Neural crest cell (in vitro differentiated cells): ENCODE measurements around the gene FOXK2. TPM values are rescaled to one million over a fixed set of nuclear protein-coding genes. Genes with fewer than 3 reads are reported as not detected.
"Not testable (repeated sequence)": the region's sequence is repeated elsewhere in the genome, so short reads cannot be mapped to it uniquely, and the experiment has no call there.

Source experiments
- DNase-seq: peaks from one replicate; pipeline ENCODE4 v3.0.0; 2021; ENCODE audit warnings: low read depth, mixed read lengths, low spot score
- H3K27ac Mint-ChIP-seq: one replicate; pipeline ENCODE4 v1.8.0; 2021; ENCODE audit warnings: mild to moderate bottlenecking, mixed read lengths; ENCODE audit not compliant: unreplicated experiment
- H3K27me3 Mint-ChIP-seq: 2 replicates; pipeline ENCODE4 v1.8.0; 2021; ENCODE audit warnings: low read depth, mild to moderate bottlenecking, mixed read lengths
- H3K36me3 Mint-ChIP-seq: 2 replicates; pipeline ENCODE4 v1.8.0; 2021; ENCODE audit warnings: low read depth, mild to moderate bottlenecking, mixed read lengths
- H3K4me1 Mint-ChIP-seq: 2 replicates; pipeline ENCODE4 v1.8.0; 2021; ENCODE audit warnings: mixed read lengths
- H3K4me3 Mint-ChIP-seq: one replicate; pipeline ENCODE4 v1.8.0; 2021; ENCODE audit warnings: mild to moderate bottlenecking, mixed read lengths
- H3K9me3 Mint-ChIP-seq: 2 replicates; pipeline ENCODE4 v1.8.0; 2021; ENCODE audit warnings: mixed read lengths
- total RNA-seq: library from RNA; stranded (reverse); gene quantifications from 2 replicates; pipeline ENCODE4 v1.2.1, GENCODE V29; 2021
- TF ChIP-seq, protein P1 (sequence below): fragments of 200-600 bp; sonication (generic); conservative IDR thresholded peaks from 2 replicates; pipeline ENCODE4 v1.5.0; 2021; ENCODE audit warnings: antibody characterized with exemption, mild to moderate bottlenecking

Gene FOXK2
- total RNA-seq, 1 donor from 2014 or later: 84.3 TPM

DNA sequence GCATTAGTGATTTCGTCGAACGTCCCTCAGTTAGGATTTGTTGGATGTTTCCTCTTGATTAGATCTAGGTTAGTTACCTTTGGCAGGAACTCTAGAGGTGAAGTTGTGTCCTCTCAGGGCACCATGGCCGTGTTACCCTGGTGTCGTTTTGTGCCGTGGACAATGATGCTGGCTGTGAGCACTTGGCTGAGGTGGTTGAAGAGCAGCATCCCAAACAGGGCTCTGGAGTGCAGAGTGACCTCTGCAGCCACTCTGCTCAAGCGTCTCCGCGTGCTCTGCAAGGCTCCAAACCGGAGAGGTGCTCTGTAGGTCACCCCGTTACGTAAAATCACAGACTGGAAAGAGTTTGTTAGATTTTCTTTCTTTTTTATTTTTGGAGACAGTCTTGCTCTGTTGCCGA lies 33.0 kb downstream of the FOXK2 start:
- Mint-ChIP-seq H3K27ac (no peak overlapping the region), H3K4me1 (peaks cover 41% of the 10 kb centered on the region), H3K27me3 (no peaks in the 10 kb centered on the region), H3K36me3 (peaks cover 4% of the 10 kb centered on the region), H3K9me3 (no peaks in the 10 kb centered on the region), H3K4me3 (no peak overlapping the region)
- TF ChIP-seq, protein P1, sequence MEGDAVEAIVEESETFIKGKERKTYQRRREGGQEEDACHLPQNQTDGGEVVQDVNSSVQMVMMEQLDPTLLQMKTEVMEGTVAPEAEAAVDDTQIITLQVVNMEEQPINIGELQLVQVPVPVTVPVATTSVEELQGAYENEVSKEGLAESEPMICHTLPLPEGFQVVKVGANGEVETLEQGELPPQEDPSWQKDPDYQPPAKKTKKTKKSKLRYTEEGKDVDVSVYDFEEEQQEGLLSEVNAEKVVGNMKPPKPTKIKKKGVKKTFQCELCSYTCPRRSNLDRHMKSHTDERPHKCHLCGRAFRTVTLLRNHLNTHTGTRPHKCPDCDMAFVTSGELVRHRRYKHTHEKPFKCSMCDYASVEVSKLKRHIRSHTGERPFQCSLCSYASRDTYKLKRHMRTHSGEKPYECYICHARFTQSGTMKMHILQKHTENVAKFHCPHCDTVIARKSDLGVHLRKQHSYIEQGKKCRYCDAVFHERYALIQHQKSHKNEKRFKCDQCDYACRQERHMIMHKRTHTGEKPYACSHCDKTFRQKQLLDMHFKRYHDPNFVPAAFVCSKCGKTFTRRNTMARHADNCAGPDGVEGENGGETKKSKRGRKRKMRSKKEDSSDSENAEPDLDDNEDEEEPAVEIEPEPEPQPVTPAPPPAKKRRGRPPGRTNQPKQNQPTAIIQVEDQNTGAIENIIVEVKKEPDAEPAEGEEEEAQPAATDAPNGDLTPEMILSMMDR: no peak
- DNase-seq: no peak

DNA sequence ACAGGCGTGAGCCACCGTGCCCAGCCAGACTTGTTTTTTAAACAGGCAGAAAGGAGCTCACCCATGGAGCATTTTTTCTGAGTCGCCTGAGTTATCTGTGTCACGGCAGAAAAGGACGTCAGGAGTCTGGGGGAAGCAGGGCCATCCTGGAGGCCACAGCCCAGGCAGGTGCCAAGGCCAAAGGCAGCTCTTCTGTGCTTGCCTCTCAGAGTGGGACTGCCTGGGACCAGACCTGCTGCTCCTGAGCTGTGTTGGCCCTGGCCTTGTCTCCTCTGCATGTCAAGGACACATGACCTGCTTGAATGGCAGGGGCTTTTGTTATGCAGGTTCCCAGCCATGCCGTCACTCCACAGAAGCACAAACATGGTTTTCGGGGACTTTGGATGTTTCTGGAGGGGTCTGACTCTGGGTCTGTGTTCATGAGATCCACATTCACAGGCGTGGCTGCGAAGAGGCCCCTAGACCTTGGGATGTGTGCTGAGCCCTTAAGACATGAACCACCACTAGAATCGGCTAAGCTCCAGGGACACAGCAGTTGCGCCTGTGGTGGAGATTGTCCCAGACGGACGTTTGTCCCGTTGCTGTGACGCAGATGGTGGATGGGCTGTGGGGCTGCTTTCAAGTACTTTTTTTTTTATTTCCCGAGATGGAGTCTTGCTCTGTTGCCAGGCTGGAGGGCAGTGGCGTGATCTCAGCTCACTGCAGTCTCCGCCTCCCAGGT lies 33.8 kb downstream of the FOXK2 start:
- DNase-seq: no peak
- no peaks in the 10 kb centered on the region for H3K27me3 Mint-ChIP-seq
- peaks cover 35% of the 10 kb centered on the region for H3K4me1 Mint-ChIP-seq
- no peak overlapping the region for H3K27ac Mint-ChIP-seq
- H3K36me3 Mint-ChIP-seq: no peaks in the 10 kb centered on the region
- no peak overlapping the region for H3K4me3 Mint-ChIP-seq
- TF ChIP-seq, protein P1: no peak
- no peaks in the 10 kb centered on the region for H3K9me3 Mint-ChIP-seq

DNA sequence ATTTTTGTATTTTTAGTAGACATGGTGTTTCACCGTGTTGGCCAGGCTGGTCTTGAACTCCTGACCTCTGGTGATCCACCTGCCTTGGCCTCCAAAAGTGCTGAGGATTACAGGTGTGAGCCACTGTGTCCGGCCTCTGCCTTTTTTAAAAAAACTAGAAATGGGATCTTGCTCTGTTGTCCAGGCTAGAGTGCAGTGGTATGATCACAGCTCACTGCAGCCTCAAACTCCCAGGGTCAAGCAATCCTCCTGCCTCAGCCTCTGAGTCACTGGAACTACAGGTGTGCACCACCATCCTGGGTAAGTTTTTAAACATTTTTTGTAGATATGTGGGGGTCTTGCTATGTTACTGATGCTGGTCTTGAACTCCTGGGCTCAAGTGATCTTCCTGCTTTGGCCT lies 38.0 kb downstream of the FOXK2 start:
- peak overlapping the region; percentile 27 for H3K27ac Mint-ChIP-seq
- peaks cover 38% of the 10 kb centered on the region for H3K4me1 Mint-ChIP-seq
- DNase-seq, H3K27me3 Mint-ChIP-seq, H3K36me3 Mint-ChIP-seq, H3K9me3 Mint-ChIP-seq, H3K4me3 Mint-ChIP-seq: not testable (repeated sequence)

DNA sequence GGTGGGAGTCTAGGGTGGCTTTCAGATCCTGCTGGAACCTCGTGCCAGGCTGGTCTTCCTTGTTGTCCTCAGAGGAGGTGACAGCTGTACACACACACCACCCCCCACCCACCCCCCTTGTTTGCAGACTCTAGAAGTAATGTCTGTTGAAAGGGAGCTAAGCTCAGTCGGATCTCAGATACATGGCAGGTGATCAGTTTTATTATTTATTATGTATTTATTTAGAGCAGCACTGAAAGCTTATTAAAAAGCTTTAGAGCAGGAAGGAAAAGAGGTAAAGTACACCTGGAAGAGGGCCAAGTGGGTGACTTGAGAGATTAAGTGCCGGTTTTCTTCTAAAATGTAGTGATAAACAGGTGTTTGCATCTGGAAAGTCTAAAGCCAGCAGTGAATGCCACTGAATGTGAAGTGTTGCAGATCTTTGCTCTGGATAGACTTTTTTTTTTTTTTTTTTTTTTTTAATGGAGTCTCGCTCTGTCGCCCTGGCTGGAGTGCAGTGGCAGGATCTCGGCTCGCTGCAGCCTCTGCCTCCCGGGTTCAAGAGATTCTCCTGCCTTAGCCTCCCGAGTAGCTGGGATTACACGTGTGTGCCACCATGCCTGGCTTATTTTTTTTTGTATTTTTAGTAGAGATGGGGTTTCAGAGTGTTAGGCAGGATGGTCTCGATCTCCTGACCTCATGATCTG lies 40.2 kb downstream of the FOXK2 start:
- Mint-ChIP-seq H3K9me3 (no peaks in the 10 kb centered on the region), H3K36me3 (no peaks in the 10 kb centered on the region), H3K4me1 (peaks cover 27% of the 10 kb centered on the region), H3K27ac (no peak overlapping the region), H3K4me3 (no peak overlapping the region), H3K27me3 (no peaks in the 10 kb centered on the region)
- TF ChIP-seq, protein P1: no peak
- no peak for DNase-seq

DNA sequence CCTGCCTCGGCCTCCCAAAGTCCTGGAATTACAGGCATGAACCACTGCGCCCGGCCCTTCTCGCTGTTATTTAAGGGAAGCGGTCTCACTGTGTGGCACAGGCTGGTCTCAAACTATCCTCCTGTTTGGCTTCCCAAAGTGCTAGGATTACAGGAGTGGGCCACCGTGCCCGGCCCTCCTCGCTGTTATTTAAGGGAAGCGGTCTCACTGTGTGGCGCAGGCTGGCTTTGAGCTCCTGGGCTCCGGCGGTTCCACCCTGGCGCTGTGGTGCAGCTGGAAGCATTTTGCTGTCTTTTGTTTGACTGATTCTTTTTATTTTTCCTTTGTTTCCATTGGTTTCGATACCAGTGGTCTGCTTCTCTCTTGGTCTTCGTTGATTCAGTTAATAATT lies 40.7 kb downstream of the FOXK2 start:
- Mint-ChIP-seq H3K4me3 (no peak overlapping the region), H3K27ac (peak overlapping the region; percentile 19), H3K9me3 (no peaks in the 10 kb centered on the region), H3K4me1 (peaks cover 27% of the 10 kb centered on the region), H3K36me3 (no peaks in the 10 kb centered on the region), H3K27me3 (no peaks in the 10 kb centered on the region)
- TF ChIP-seq, protein P1: no peak
- DNase-seq: no peak

DNA sequence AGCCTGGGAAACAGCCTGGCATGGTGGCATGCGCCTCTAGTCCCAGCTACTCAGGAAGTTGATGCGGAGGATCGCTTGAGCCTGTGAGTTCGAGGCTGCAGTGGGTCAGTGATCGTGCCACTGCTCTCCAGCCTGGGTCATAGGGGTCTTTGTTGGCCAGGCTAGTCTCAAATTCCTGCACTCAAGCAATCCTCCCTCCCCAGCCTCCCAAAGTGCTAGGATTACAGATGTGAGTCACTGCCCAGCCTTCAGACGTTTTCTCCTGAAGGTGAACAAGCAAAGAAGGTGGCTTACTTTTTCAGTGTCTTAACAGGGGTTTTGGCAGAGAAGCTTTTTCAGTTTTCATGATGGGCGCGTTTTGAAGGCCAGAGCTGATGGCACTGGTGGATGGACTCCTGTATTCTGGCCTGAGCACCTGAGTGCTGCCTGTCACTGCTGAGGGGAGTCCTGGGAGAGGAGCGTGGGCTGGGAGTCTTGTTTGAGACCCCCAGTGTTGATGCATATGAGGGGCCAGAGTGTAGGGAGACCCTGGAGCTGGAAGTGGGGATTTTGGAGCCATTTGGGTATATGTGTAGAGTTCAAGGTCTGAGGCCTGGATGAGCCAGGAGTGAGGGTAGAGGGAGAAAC lies 41.4 kb downstream of the FOXK2 start:
- no peak for DNase-seq
- Mint-ChIP-seq H3K9me3 (no peaks in the 10 kb centered on the region), H3K27ac (peak overlapping the region; percentile 95), H3K36me3 (no peaks in the 10 kb centered on the region), H3K4me1 (peaks cover 27% of the 10 kb centered on the region), H3K27me3 (no peaks in the 10 kb centered on the region), H3K4me3 (peak overlapping the region; percentile 34)
- TF ChIP-seq, protein P1: no peak
